Fibroblast of lung (primary cell): ENCODE data around the gene C6orf136.

Experiments
- EZH2 ChIP-seq: IDR thresholded peaks from 2 replicates; pipeline ENCODE4 v1.5.1; 2012; ENCODE audit warnings: low read length, control low read depth, mild to moderate bottlenecking; ENCODE audit errors: missing control alignments
- TF ChIP-seq, protein P1 (sequence below), 2 donors: IDR thresholded peaks in 1 of 2; conservative IDR thresholded peaks in 1 of 2; 1 replicate in 1 of 2; 2 replicates in 1 of 2; pipeline ENCODE4 v1.5.1; 2011 to 2012; ENCODE audit warnings: low read length in 2 of 2, control low read depth in 1 of 2, inconsistent platforms in 1 of 2, low read depth in 1 of 2, mild to moderate bottlenecking in 1 of 2

- TF ChIP-seq, protein P1, sequence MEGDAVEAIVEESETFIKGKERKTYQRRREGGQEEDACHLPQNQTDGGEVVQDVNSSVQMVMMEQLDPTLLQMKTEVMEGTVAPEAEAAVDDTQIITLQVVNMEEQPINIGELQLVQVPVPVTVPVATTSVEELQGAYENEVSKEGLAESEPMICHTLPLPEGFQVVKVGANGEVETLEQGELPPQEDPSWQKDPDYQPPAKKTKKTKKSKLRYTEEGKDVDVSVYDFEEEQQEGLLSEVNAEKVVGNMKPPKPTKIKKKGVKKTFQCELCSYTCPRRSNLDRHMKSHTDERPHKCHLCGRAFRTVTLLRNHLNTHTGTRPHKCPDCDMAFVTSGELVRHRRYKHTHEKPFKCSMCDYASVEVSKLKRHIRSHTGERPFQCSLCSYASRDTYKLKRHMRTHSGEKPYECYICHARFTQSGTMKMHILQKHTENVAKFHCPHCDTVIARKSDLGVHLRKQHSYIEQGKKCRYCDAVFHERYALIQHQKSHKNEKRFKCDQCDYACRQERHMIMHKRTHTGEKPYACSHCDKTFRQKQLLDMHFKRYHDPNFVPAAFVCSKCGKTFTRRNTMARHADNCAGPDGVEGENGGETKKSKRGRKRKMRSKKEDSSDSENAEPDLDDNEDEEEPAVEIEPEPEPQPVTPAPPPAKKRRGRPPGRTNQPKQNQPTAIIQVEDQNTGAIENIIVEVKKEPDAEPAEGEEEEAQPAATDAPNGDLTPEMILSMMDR (conservative IDR thresholded peaks at IDR 0.05 in 1 of 2, IDR thresholded peaks at IDR 0.05 in 1 of 2; ENCODE audit: low read depth in 1 of 2, low read length in 2 of 2) = no peak
- no peak for TF ChIP-seq EZH2
These were observed 33.0 kb downstream of the C6orf136 start for GRCh38 chr6:30679765-30680535.
